ENCODE data around the gene CTBP2.
"Not testable (repeated sequence)": the region's sequence is repeated elsewhere in the genome, so short reads cannot be mapped to it uniquely, and the experiment has no call there.

GRCh38 chr10:125163312-125163711 lies 2.9 kb upstream of the CTBP2 start:
- TF ChIP-seq CTCF (IDR thresholded peaks at IDR 0.05); POLR2AphosphoS5 (IDR thresholded peaks at IDR 0.05; ENCODE audit: low read depth, low read length); SIN3A (IDR thresholded peaks at IDR 0.05; ENCODE audit: borderline replicate concordance, insufficient read depth, low read depth, low read length): not testable (repeated sequence)
- TF ChIP-seq, protein P1, sequence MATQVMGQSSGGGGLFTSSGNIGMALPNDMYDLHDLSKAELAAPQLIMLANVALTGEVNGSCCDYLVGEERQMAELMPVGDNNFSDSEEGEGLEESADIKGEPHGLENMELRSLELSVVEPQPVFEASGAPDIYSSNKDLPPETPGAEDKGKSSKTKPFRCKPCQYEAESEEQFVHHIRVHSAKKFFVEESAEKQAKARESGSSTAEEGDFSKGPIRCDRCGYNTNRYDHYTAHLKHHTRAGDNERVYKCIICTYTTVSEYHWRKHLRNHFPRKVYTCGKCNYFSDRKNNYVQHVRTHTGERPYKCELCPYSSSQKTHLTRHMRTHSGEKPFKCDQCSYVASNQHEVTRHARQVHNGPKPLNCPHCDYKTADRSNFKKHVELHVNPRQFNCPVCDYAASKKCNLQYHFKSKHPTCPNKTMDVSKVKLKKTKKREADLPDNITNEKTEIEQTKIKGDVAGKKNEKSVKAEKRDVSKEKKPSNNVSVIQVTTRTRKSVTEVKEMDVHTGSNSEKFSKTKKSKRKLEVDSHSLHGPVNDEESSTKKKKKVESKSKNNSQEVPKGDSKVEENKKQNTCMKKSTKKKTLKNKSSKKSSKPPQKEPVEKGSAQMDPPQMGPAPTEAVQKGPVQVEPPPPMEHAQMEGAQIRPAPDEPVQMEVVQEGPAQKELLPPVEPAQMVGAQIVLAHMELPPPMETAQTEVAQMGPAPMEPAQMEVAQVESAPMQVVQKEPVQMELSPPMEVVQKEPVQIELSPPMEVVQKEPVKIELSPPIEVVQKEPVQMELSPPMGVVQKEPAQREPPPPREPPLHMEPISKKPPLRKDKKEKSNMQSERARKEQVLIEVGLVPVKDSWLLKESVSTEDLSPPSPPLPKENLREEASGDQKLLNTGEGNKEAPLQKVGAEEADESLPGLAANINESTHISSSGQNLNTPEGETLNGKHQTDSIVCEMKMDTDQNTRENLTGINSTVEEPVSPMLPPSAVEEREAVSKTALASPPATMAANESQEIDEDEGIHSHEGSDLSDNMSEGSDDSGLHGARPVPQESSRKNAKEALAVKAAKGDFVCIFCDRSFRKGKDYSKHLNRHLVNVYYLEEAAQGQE (IDR thresholded peaks at IDR 0.05; ENCODE audit: insufficient read depth in 1 of 2, low read depth in 2 of 2, low read length in 1 of 2) = not testable (repeated sequence)

All from Panc1 (cell line).